NT2/D1 (cell line): ENCODE results near the gene MGA.

Source experiments
- YY1 ChIP-seq: IDR thresholded peaks from 2 replicates; pipeline ENCODE4 v1.6.1; 2011; ENCODE audit not compliant: insufficient read length, insufficient read depth
- ZNF274 ChIP-seq: IDR thresholded peaks from 2 replicates; pipeline ENCODE4 v1.6.1; 2011; ENCODE audit warnings: mild to moderate bottlenecking, low read depth, low read length

GRCh38 chr15:41801850-41802455 lies 141.7 kb downstream of the MGA start:
- TF ChIP-seq YY1 (no peak), ZNF274 (no peak)
